Kidney capillary endothelial cell (primary cell): ENCODE measurements around the gene CEP95.

Source experiments
- DNase-seq: peaks from one replicate; pipeline ENCODE4 v3.0.0-alpha.2; 2018; ENCODE audit warnings: low spot score

The CEP95 gene

DNA sequence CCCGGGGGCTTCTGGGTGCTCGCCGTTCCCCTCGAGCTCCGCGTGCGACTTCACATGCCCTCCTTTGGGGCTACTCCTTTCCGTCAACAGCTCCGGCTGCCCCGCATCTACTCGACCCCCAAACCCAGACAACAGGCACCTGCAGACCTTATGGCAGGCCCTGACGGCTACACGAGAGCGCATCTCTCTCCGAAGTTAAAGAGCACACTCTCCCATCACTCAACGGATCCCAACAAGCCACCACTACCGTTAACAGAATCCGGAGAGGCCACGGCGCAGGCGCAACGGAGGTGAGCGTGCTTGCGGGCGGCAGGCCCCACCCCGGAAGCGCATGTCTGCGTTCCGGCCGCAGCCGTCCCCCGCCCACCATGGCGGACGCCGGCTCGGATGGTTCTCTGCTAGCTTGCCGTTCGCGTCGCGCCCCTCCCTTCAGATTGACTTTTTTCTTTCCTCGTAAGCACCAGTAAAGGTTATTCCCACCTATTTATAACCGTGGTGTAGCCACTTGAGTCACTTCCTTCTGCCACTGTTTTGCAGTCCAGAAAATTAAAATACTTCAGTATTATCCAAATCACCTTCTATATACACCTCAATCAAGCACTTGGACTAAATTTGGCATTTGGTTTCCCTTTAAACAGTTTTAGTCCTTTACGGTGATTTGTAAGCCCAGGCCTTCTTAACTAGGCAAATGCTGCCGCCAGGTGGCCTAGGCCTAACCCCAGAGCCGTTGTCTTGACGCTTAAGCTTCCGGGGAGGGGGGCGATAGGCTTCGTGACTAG, 9.8 kb upstream of the CEP95 start, which contains the start of gene POLG2:
Gene POLG2 (minus strand): TSS at position 269 of the 779 bp plus-strand sequence. CDS start 86 bp downstream, at position 183.
- peak; percentile 87 for DNase-seq

- DNase-seq: no peak
These were observed 9.2 kb upstream of the CEP95 start for GRCh38 chr17:64497565-64498035.

DNA sequence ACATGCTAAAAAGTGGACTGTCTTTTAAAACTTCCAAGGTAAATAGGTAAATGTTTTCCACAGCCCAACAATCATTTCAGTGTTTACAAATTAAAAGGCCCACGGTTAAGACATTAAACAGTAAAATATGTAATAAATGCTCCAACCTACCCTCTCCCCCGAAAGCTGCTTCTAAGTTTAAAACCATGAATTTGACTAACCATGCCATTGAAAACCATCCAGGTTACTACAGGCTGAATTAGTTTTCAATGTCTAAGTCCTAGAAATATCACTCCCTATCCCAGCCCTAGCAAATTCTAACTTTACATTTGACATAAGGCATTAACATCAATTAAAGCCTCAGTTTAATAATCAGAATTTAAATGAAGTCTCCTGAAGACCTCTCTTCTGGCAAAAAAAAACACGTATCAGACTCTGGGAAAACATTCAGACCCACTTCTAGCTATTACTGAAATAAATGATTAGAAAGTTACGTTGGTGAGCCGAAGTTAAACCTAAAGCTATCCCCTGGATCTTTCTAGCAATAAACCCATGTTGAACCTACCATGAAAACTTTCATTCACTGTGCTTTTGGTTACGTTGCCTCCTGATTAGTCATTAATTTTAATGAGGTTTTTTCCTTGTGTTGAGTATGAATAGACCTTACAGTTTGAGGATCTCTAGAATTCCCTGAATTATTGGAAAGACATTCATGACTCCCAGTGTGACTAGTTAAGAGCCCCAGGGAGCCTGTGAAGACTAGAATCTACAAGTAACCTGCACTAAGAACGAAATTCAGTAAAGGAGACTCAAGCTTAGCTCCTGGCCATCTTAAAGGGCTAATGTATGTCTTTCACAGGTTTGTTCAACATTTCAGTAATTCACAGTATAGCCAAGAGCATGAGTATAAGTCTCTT, 8.2 kb upstream of the CEP95 start:
- no peak for DNase-seq

DNA sequence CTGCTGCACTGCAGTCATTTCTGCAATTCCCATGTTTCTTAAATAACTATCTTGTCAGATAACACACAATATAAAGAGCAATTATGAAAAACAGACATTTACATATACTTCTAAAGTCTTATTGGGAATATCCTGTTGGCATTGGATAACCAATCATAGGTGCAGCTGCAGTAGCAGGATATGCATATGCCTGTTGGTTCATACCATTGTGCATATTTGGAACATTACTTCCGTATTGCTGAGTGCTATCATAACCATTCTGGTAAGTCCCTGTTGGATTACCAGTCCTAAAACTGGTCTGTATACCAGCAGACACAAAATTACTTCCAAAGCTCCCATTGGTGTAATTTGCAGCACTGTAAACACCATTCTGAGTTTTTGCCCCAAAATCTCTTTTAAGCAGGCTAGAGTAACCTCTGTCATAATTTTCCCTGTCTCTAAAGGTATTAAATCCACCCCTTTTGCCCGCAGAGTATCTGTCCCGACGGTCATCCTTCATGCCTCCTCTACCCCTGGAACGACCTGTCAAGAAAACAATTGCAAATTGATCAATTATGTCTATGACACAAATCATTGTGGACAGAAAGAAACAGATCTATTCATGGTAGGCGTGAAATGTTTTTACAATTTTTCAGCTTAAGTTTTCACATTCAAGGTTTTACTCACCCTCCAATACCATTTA, 6.8 kb upstream of the CEP95 start:
- DNase-seq: no peak

DNA sequence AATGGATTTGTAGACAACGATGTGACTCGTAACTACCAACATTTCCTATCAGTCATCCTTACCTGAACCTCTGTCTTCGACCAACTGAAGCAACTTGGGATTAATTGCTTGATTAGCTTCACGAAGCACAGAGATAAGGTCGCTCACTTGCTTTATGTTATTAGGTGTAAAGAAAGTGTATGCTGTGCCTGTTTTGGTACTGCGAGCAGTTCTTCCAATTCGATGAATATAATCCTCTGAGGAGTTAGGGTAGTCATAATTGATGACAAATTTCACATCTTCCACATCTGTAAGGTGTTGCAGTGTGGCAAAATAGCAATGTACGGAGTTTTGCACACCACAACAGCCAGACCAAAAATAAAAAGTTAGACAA, 6.3 kb upstream of the CEP95 start:
- no peak for DNase-seq

DNA sequence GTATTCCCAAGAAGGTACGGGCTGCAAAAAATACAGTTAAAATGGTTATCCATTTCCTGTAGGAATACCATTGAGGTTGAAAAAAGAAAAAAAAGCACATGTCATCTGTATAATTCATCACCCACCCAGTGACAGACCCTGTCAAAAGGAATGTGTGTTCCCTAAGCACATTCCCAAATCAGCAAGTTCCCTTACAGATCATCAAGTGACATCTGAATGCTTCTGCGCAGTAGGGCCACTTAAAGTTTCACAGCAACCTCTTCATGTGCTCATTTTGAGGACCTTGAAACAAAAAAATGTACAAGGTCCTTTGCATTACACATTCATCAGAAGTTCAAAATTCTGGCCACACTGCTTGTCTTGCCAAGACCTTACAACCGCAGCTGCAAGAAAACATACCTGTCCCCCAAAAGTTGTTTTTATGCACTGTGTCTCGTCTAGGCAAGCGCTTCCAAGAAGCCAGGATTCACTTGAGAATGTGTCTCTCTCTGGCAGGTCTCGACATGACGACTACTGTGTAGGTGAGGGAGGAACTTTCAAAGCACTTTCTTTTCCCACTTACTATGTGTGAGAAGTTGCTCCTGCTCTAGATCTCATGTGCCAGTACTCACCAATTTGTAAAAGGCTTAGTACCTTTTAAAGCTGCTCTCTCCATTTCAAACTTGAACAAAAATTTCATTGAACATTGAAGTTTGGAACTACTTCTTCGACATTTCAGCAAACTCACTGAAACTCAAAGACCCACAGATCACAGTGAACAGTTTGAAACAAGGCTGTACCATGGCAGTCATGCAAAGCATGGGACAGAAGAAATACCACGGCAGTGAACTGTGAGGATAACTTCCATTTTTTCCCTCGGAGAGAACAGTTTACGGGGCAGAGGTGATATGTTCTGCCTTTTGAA, 5.7 kb upstream of the CEP95 start:
- DNase-seq: no peak

DNA sequence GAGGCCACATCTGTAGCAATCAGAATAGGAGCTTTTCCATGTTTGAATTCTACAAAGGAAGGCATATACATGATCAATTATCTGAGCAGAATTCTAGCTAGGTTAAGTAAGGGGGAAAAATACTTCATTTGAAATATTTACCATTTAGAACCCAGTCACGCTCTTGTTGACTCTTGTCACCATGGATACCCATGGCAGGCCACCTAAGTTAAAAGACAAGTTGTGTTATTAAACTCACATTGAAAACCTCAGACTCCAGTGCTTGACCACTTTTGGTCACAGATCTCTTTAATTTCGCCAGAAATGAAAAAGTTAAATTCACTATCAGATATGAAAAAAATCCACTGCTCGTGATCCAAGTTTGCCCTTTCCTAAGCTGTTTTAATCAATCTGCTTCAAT, 4.8 kb upstream of the CEP95 start:
- DNase-seq: no peak

GRCh38 chr17:64502809-64503208, 4.0 kb upstream of the CEP95 start:
- no peak for DNase-seq

GRCh38 chr17:64503341-64503740, 3.4 kb upstream of the CEP95 start:
- no peak for DNase-seq

- no peak for DNase-seq
These were observed 2.7 kb upstream of the CEP95 start for GRCh38 chr17:64503821-64504768.

DNA sequence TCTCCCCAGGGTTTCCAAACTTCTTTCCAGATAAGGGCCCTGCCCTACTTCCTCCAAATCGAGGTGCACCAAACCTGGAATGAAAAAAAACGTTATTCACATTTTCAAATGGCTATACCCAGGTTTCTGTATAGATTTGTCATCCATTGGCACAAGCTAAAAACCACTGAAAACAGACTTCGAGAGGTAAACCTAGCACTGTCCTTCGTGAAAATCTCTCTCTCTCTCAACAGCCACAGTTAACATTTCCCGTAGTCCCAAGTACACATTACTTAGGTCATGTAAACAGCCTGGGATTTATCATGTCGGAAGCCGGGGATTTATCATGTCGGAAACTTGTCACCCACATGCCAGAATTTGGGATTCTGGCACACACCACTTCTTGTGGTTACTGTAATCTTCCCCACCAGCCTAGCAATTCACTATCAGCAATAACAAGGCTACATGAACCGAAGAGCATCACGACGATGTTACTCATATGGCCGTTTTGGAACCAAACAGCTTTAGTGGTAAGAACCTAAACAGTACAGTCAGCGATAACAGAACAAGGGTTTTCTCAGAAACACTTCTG, 1.9 kb upstream of the CEP95 start:
- DNase-seq: no peak

DNA sequence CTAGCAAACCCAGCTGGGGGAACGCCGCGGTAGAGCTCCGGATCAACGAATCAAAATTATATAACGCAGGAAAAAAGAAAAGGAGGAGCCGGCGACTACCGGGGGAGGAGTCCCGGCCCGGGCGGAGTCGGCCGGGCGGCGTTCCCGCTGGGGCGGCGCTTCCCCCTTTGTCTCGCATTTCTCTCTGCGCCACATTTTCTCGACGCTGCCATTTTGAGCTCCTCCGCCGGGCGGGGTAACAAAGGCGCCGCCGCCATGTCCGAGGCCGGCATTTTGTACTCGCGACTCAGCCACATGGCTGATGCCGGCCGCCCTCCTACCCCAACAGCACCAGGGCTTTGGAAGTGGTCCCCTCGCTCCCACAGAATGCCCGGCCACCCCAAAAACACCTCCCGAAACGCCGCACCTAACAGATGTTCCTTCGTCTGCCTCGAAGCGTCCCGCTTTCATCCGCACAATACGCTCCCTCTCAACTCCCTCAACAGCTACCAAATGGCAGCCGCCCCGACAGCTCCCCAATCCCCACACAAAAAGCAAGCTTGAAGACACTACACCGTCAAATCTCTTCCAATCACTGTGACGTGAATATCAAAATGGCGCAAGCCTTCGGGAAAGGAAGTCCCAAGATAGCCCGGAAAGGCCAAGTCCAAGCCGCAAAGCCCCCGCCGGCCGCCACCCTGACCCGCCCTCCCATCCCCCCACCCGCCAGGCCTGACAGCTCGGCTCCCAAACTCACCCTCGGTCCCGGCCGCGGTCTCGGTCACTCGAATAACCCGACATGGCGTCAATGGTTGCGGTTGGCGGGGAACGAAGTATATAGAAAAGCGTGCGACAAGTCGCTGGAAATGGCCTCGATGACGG, 1.2 kb upstream of the CEP95 start:
- no peak for DNase-seq

GRCh38 chr17:64506201-64506575, 589 bp upstream of the CEP95 start, which contains the start of gene DDX5:
Gene DDX5, minus strand, starts transcription at chr17:64506289. Its CDS starts 170 bp downstream, at chr17:64506119.
- DNase-seq: no peak

- DNase-seq: no peak
These were observed 621 bp downstream of the CEP95 start for GRCh38 chr17:64507413-64507782.

DNA sequence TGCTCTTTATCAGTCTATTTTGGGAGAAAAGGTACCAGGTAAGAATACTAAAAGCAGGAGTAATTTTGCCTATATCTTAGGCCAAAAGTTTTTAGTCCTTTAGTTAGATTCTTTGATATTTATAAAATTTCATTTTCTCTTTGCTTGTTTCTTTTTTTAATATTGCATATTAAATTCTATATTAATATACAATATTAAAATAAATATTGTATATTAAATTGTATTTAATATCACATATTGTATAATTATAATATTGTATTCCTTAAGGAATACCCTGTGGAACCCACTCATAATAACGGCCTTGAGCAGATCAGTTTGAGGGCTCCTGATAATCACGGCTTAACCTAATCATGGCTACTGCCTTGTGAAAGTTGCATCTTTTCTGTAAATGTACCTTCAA, 1.9 kb downstream of the CEP95 start:
- no peak for DNase-seq

DNA sequence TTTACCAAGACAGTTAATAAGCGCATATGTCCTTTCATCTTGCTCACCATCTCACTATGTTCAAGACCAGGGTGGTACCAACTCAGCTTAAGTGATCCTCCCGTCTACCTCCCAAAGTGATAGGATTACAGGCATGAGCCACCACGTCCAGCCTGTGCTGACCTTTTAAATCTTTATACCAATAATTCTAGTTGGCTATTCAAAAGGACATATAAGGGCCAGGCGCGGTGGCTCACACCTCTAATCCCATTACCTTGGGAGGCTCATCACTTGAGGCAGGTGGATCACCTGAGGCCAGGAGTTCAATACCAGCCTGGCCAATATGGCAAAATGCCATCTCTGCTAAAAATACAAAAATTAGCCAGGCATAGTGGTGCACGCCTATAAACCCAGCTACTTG, 2.4 kb downstream of the CEP95 start:
- no peak for DNase-seq

GRCh38 chr17:64515419-64515818, 8.6 kb downstream of the CEP95 start:
- no peak for DNase-seq

DNA sequence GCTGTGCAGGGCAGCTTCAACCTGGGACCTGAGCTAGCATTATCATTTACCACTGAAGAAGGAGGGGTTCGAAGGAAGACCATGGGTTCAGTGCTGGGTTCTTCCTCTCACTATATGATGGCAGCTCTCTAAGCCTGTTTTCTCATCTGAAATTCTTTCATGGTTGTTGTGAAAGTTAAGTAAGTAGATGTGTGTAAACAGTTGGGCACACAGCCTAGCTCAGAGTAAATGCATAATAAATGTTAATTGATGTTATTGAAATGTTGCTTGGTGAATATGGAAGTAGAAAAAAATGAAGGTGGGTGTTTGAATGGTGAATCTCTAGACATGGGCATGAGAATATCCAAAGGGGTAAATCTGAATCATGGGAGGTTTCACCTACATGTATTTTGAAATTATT, 9.1 kb downstream of the CEP95 start:
- no peak for DNase-seq

DNA sequence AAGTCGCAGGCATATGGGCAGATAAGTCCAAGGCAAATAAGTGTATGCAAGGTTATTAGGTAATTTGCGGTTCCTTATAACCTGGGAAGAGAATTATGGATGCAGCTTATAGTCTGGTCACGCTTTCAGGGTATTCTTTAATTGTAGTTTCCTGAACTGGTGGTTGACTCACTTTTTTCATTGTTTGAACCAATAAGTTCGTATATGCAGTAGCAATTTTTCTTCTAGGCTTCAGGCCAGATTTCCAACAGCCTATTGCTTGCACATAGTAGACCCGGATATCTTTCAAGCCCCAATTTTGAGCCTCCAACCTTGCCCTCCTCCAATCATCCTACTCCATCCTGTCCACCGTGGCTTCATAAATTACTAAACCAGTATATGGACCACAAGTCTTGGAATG, 12.8 kb downstream of the CEP95 start:
- no peak for DNase-seq
